ENCODE data around the gene BRD3OS.

The BRD3OS gene

DNA sequence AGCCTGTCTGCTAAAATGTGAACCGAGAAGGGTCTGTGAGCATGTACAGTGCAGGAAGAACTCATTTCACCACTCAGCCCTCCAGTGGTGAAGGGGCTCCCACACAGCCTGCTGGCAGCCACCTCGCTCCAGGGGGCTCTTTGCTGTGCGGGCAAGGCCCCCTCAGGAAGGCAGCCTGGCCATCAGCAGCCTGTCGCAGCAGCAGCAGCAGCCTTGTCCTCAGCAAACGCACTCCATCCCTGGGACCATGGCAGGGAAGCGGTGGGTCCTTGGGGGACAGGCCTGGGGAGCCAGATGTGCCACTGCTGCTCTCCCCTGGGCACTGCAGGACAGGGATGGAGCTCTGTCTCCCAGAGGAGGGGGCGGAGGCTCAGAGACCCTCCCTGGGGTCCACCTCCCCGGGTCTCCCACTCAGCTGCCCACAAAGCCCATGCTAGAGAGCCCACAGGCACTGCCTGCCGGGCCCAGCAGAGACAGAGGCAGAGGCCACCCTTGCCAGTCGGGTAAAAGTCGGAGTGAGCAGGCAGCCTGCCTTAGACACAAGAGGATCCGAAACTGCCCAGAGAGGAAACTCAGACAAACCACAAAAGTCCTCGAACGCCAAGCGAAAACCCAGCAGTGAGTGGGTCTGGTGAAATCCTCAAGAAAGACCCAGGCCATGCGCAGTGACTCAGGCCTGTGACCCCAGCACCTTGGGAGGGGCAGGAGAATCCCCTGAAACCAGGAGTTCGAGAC, 34.5 kb downstream of the BRD3OS start:
- no peak for TF ChIP-seq CTCF (IDR thresholded peaks at IDR 0.05; ENCODE audit: low read depth, low read length)
- H3K4me3 ChIP-seq (ENCODE audit: low read depth, low read length), result no peak overlapping the region

DNA sequence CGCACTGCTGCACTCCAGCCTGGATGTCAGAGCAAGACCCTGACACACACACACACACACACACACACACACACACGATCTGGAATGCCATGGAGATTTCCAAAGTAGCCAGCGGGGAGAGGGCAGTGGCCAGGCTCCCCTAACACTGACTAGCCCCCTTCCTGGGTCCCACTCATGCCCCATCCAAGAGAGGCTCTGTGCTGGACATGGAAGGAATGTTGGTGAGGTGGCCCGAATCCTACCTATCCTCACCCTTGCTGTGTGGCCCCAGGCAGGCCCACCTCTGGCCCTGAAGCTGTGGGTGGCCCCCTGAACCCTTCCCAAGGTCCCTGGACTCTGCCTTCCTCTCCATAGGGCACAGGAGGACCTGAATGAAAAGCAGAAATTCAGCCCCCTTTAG, 35.3 kb downstream of the BRD3OS start:
- no peak for TF ChIP-seq CTCF (IDR thresholded peaks at IDR 0.05; ENCODE audit: low read depth, low read length)

DNA sequence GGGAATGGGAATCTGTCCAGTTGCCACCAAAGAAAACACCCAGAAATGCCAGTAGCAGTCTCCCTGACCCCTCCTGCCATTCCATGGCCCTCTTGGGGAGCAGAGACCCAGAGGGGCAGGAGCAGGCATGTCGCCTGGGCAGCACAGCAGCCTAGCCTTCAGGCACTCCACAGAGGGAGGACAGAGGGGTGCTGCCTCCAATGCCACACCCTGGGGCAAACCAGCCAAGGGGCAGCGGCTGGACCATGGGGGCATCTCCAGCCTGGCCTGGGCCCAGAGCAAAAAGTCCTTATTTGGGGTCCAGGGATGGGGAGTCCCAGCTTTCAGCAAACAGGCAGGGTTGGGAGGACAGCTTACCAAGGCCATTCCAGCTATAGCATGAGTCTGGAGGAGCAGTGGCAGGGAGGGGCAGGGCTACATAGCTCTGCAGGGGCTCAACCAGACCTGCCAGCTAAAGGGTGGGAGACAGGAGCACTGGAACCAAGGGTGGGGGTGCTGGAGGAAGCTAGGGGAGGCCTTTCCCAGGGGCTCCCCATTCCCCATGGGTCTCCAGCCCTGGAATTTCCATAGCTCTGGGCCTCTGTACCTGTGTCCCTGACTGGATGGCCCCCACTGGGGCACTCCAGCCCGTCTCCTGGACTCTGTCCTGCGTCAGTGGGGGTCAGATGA, 35.9 kb downstream of the BRD3OS start:
- TF ChIP-seq CTCF (IDR thresholded peaks at IDR 0.05; ENCODE audit: low read depth, low read length), result no peak
- H3K4me3 ChIP-seq (ENCODE audit: low read depth, low read length), result no peak overlapping the region

More for the DNA sequence above, 35.3 kb downstream of the BRD3OS start:
- H3K4me3 ChIP-seq (ENCODE audit: low read depth, low read length), result no peak overlapping the region

DNA sequence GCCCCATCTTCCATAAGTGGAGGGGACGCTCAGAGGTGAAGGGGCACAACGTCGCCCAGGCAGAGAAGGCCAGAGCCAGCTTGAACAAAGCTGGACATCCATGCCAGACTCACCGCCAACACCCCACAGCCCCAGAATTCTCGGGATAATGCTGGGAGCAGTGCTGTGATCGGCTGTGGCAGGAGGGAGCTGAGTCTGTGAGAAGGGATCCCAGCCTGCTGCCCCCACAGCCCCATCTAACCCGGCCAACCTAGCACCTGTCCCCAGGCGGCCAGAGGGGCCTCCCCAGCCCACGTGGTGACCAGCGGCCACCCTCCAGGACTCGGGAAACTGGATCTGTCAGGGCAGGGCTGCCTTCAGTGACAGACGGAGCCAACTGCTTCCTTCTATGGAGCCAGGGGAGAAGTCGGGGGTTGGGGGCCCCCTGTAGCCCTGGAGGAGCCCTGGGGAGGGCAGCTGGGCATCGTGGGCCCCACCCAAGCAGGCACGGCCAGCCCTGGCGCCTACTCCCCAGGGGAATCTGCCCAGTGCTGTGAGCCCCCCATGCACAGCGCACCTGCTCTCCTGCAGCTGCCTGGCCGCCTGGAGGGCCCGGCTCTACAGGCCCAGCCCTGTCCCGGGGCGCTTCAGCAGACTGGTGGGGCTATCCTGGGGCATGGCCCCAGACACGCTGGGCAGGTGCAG, 36.5 kb downstream of the BRD3OS start:
- TF ChIP-seq CTCF (IDR thresholded peaks at IDR 0.05; ENCODE audit: low read depth, low read length), result no peak

DNA sequence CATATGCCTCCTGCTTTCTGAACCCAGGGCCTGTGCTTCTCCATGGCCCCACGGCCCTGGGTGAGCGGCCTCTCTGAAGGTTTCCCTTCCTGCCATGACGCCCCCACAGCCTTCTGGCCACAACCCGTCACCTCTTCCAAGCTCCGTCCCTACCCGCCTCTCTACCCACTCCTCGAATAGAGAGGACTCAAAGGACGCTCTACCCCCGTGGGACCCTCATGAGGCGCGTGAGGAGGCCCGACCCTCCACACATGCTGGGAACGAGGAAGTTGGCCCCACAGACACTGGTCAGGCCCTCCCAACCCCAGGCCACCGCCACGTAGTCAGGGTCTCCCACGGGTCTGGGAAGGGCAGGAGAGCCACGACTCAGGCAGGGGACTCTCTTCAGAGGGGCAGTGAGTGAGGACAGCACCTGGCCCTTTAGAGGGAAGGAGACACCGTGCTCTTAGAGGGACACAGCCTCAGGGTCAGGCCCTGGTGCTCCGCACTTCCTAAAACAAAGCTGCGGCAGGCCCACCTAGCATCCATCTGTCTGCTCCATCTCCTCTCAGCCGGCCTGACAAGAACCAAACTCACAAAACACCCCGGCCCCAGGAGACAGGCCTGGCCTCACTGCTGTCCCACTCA, 37.3 kb downstream of the BRD3OS start:
- TF ChIP-seq CTCF (IDR thresholded peaks at IDR 0.05; ENCODE audit: low read depth, low read length), result no peak
- no peak overlapping the region for H3K4me3 ChIP-seq (ENCODE audit: low read depth, low read length)

More for the DNA sequence above, 36.5 kb downstream of the BRD3OS start:
- H3K4me3 ChIP-seq (ENCODE audit: low read depth, low read length), result no peak overlapping the region

DNA sequence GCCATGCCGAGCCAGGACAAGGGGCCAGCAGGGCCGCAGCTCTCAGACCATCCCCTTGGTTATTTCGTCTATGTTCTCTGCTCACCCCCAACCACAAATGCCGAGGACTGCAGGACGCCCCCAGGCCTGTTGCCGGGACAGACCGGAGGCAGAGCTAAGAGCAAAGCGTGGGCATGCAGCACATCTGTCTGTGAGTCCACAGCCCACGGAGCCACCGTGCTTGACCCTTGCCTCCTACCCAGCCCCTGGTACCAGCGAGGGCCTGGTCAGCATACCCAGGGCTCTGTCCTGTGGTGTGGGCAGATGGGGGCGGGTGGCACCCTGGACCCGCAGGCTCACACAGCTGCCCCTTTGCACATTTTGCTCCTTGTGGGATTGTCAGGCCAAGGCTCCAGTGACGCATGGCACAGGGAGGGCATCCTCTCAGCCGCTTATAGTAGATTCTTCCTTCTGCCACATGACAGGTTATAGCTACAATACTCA, 37.8 kb downstream of the BRD3OS start:
- H3K4me3 ChIP-seq (ENCODE audit: low read depth, low read length), result no peak overlapping the region
- no peak for TF ChIP-seq CTCF (IDR thresholded peaks at IDR 0.05; ENCODE audit: low read depth, low read length)
